NK-92 treated with Interleukin-12 subunit alpha and Interleukin-12 subunit beta, amount 100 ng/mL, for 24 hours (cell line): ENCODE measurements around the gene CTPS2.

Experiments
- DNase-seq: peaks from one replicate; lab custom pipeline; 2025; lab: John Stamatoyannopoulos, UW

Gene CTPS2

DNA sequence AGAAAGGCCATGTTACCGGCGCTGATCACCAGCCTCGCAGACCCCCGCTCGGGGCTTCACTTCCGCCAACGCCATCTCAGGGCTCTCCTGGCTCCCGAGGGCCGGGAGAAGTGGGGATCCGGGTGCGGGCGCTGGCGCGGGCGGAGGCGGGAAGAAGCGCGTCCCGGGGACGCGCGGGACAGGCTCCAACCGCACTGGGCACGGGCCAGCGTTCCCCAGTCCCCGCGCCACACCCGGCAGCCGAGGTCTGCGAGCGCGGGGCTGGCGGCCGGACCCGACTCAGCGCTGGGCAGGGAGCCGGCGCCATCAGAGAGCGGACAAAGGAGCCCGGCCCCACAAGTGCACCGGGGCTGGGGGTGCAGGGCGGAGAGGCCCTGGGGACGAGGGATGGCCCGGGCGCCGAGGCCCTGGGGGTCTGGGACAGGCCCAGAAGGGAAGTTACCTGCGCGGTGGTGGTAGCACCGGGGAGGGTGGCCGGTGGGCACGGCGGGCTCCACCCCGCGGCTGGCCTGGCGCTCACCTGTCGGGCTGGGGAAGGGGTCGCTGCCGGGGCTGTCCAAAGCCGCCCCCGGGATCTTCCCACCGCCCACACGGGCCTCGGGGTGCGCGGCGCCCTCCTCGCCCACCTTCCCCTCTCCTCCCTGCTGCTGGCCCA, 449 bp downstream of the CTPS2 start:
- no peak for DNase-seq

DNA sequence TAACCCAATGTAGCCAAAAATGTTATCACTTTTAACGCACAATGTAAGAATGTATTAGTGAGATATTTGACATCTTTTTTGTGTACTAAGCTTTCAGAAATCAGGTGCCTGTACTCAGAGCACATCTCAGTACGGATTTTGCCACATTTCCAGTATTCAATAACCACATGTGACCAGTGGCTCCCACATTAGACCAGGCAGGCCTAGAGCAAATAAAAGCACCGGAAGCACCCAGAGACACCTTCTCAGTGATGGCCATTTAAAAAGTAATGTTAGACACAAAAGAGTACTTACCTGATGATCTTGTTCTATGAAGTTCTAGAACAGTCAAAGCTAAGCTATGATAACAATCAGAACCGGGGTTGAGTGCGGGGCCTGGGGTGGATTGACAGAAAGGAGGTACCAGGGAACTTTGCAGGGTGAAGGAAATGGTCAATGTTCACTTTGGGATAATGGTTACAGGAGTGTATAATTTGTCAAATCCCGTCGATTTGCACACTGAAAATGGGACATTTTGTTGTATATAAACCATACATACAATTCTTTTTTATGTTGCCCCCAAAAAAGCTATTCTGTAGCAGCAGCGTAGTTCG, 1.2 kb downstream of the CTPS2 start:
- DNase-seq = no peak

DNA sequence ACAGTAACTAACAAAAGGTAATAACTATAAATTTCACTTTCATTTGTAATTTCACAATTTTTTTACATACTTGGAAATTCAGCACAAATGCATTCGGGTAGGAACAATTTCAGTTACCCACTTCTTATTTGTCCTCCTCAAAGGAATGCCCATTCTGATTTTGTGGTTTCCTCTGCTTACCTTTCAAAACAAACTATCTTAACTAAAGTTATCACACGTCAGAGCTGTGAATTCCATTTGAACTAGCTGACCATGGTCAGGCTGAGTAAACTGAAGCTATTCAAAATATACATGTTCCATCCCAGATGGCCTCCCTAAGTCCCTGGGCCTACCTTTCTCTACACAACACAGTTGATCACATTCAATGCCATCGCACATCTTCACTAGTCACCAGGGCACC, 4.5 kb downstream of the CTPS2 start:
- no peak for DNase-seq

DNA sequence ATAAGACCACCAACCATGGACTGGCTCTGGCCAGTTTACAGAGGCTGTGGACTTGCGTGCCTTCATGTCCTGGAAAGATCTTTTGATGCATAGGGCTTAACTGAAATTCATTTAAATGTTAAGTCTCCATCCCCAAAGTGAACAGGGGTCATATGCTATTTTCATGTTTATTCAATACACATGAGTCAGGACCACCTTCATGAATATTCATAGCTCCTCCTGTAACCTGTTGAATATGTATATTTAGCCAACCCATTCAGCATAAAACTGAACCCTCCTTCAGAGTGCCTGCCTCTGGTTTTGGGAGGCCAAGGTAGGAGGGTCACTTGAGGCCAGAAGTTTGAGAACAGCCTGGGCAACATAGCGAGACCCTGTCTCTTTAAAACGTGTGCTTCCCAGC, 7.1 kb downstream of the CTPS2 start:
- no peak for DNase-seq

DNA sequence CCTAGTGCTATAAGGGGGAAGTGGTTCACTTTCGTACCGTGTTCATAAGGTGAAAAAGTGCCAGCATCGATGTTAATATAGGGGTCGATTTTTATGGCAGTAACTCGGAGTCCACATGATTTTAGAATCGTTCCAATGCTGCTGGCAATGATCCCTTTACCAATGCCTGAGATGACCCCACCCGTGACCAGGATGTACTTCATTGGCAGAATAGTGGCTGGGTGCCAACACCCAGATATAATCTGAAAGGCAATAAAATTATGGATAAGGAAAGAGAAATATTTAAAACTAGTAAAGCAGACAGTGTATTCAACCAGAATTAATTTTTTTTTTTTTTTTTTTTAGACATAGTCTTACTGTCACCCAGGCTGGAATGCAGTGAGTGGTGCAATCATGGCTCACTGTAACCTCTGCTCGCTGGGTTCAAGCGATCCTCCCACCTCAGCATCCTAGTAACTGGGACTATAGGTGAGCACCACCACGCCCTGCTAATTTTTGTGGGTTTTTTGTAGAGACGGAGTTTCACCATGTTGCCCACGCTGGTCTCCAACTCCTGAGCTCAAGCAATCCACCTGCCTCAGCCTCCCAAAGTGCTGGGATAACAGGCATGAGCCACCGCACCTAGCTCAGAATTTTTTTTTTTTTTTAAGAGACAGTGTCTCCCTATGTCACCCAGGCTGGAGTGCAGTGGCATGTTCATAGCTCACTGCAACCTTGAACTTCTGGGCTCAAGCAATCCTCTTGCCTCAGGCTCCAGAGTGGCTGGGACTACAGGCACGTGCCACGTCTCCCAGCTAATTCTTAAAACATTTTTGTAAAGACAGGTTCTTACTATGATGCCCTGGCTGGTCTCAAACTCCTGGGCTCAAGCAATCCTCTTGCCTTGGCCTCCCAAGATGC, 9.5 kb downstream of the CTPS2 start:
- DNase-seq = no peak

DNA sequence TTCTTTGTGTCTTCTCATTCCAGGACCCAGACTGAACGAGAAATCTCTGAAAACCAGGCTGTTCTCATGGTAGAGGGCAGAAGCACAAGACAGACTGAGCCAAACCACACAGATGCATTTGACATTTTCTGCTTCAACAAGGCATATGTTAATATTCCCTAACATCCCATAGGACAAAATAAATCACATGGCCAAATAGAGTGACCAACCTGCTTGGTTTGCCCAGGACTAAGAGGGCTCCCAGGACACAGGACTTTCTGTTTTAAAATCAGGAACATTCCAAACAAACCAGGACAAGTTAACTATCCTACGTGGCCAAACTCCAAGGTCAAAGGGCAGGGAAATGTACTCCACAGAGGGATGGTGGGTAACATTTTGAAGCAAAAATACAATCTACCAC, 11.7 kb downstream of the CTPS2 start:
- DNase-seq = no peak

DNA sequence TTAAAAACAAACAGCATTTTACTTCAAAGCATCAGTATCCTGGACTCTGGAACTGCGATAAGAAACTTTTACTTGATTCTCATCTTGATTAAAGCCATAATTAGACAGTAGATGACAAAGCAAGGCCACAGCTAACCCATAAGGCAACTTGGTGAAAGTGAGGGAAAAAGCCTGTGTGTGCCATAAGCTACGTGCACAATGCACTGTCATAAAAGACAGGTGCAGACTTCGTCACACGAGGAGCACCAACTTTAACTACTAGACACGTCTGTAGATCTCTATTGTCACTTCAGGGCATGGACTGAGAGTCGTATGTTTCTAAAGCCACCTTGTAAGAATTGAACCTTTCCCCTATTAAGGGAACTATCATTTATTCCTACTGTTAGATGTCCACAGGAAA, 13.1 kb downstream of the CTPS2 start:
- no peak for DNase-seq

DNA sequence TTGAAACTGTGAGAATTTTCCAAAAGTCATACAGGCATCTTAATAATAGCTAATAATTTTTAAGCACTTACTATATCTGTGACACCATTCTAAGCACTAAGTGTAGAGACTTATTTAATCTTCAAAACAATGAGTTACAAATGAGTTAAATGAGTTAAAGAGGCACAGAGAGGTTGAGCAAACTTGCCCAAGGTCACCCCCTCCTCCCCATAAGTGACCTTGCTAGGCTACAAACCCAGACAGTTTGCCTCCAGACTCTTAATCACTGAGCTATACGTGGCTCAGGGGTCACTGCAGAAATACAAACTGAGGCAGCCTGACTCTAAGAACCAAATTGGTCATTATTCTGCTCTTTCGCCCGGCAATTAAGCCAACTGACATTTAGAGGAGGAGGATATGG, 15.5 kb downstream of the CTPS2 start:
- DNase-seq = no peak

DNA sequence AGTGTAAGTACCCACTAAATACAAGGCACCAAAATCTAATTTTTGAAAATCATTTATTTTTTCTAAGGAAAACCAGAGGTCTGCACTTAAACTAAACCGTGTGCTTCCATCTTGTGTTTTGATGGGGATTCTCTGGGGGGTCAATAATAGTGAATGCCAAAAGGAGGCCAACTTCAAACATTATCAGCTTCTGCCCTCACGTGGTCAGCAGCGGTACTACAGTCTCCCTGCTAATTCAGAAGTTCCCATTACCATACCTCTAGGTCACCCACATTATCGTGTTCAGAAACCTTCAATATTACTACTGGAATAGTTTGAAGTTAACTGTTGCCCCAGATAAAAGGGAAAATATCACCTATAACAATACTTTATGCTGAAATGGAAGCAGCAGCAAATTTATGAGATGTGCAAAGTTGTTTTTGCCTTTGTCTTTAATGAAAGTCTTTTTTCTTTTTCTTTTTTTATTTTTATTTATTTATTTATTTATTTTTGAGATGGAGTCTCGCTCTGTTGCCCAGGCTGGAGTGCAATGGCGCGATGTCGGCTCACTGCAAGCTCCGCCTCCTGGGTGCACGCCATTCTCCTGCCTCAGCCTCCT, 17.3 kb downstream of the CTPS2 start:
- no peak for DNase-seq

DNA sequence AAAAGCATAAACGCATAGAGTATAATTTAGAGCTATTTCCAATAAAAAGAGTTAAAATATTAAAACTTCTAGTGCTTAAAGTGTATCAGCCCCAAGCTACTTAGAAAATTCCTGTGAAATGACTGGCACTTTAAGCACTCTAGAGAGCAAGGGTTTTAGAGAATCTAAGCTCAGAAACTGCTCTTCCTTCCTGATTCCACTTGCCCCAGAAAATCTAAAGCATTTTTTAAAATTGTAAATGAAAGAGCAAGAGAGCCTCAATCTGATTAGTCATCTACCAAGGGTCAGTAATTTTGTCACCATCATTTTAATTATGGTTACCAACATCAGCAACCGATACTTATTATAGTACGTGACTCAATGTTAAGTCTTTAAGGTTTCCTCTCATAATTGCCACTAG, 25.0 kb downstream of the CTPS2 start:
- DNase-seq = no peak

DNA sequence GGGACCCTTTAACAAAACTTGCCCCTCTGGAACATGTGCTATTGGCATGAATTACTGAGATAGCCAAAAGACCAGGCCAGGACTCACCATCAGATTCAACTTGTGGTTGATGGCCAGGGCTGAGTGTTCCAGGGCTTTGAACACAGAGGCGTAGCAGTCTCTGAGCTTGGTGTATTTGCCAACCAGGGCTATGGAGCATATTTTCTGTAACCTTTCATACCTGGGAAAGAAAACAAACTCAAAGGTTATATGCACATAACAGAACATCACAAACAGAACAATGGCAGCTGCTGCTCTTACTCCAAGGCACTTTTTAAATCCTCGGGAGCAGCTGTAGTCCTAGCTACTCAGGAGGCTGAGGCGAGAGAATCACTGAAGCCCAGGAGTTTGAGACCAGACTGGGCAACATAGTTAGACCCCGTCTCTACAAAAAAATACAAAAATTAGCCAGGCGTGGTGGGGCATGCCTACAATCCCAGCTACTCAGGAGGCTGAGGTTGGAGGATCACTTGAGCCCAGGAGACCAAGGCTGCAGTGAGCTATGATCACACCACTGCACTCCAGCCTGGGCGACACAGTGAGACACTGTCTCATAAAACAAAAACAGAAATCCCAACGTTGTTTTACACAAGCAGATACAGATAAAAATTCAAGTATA, 29.3 kb downstream of the CTPS2 start:
- DNase-seq = no peak

DNA sequence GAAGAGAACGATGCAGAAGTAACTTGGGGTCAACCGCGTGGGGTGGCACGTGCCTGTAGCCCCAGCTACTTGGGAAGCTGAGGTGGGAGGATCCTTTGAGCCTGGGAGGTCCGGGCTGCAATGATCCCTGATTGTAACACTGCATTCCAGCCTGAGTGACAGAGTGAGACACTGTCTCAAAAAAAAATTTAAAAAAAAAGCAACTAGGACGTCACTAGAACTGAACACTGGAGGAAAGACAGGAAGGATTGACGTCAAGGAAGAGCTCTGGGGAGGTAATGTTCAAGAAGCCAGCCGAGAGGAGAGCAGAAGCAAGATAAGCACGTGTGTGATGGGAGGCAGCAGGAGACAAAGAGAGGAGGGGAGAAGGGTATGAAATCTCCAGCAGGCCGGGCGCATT, 33.8 kb downstream of the CTPS2 start:
- no peak for DNase-seq

DNA sequence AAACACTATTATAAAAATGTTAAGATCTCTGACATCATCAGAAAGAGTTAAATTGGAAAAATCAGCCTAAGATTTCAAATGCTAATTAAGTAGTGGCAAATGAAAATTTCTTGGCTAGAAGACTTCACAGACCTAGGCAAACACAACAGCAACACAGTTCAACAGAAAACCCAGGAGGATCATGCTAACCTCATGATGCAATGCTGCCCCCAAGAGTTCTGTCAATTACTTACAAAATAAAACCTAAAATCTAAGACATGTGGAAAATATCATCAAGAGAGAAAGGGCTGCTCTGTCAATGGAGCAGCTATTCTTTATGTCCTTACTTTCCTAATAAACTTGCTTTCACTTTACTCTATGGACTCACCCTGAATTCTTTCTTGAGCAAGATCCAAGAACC, 41.5 kb downstream of the CTPS2 start:
- no peak for DNase-seq

DNA sequence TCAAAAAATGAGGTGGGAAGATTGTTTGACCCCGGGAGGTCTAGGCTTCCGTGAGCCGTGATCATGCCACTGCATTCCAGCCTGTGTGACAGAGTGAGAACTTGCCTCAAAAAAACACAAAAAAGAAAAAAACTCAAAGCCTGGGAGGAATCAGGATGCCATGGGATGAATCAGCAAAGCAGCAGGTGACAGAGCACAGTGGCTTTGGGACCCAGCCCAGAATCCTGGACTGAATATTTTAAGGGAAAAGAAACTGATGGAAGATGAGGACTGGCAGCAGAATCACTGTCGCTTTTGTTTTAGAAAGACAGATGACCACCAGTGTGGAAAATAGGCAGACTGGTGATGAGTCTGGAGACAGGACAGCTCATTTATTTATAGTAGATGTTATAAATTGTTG, 45.9 kb downstream of the CTPS2 start:
- no peak for DNase-seq

DNA sequence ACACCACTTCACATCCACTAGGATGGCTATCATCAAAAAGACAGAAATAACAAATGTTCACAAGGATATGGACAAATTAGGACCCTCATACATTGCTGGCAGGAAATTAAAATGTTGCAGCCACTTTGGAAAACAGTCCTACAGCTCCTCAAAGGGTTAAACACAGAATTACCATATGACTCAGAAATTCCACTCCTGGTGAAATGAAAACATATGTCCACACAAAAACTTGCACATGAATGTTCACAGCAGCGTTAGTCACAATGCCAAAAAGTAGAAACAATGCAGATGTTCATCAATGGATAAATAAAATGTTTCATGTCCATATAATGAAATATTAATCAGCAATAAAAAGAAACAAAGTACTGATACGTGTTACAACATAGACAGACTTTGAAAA, 47.4 kb downstream of the CTPS2 start:
- DNase-seq = no peak

DNA sequence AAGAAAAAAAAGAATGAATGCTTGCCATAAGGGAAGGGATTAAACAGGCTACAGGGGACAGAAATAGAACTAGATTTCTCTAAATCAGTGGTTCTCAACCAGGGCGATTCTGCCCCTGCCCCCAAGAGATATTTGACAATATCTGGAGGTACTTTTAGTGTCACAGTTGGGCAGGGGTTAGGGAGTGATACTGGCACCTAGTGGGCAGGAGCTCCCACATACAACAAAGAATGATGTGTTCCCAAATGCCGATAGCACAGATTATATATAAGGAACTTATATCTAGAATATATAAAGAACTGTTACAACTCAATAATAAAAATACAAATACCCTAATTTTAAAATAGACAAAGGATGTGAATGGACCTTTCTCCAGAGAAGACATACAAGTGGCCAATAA, 47.8 kb downstream of the CTPS2 start:
- no peak for DNase-seq

DNA sequence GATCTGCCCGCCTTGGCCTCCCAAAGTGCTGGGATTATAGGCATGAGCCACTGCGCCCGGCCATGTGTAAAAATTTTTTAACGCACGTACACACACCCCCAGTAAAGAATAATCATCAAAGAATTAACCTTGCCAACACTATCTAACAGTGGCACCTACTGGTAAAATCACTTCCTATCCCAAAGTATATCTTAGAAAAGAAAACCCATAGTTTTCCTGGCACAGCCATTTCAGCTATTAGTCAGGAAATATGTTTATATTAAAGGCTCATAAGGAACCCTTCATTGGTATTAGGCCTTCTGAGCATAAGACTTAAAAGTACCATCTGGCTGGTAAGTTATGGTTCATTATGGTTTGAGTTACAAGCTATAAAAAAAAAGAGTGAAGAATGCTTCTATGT, 48.4 kb downstream of the CTPS2 start:
- DNase-seq = no peak

DNA sequence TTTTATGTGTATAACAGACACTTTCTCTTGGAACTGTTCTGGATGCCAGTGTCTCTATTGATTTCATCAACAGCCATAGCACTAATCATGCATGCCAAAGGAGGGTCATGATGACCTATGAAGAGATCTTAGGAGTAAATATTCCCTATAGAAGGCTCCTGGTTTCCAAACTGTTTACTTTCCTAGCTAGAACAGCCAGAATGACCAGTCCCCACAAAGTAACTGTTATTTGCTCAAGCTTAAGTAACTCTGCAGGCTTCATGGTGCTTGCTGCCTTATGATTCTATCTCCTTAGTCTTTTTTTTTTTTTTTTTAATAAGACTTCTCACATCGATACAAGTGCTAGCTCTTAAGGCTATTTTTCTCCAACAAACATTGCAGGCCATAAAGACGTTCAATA, 50.1 kb downstream of the CTPS2 start:
- no peak for DNase-seq

DNA sequence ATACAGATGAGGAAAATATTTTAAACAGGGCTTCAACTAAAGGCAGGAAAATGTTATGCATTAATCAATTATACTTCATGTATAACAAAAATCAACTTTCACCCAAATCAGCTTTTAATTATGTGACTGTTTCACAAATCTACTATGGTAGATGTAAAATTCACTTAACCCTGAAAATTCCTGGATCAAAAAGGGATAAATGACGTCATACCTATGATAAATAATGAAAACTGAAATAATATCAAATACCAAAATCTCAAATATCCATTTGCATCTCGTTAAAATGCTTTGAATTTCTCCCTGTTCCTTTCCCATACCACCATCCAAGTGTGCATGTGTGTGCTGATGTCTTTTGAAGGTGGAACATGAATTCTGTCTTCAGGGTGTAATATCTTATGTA, 51.0 kb downstream of the CTPS2 start:
- no peak for DNase-seq

DNA sequence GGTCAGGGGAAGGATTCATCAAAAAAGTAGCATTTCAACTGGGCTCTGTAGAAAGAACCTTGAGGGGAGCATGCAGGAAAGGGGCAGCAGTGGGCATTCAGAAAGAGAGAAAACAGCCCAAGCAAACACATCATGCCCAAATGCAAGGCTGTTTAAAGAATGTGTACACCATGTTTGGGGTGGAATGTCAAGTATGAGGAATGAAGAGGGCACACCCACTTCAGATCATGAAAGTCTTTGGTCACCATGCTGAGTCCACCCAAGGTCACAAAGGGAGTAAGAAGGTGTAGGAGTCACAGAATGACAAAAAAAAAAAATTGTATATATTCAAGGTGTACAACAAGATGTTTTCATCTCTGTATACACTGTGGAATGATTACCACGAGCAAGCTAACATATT, 53.1 kb downstream of the CTPS2 start:
- no peak for DNase-seq

DNA sequence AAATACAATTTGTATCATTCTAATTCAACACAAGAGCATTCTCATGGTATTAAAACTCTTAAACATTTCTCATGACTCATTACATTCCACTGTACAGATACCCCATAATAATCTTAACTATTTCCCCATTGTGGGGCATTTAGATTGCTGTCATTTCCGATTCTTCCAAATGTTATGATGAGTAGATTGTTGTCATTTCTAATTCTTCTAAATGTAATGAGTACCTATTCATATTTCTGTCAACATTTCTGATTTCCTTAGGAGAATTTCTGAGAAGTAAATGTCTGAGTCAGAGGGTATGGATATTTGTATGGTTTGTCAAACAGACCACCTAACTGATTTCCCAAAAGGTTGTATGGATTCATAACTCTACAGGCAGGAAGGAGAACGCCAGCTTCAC, 54.2 kb downstream of the CTPS2 start:
- no peak for DNase-seq

DNA sequence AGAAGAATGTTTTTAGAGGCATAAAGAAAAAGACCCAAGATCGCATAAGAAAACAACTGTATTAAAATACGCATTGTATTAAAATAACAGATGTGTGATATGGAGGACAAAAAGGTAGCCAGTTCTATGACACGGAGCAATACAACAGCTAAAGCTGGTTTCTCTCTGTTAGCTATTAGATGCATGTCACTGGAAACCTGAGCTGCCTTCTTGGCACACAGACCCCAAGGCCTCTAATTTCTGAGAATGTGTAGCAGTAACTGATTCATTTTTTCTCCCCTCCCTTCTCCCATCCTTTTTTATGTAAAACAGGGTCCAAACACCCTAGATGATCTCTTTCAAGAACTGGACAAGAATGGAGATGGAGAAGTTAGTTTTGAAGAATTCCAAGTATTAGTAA, 58.4 kb downstream of the CTPS2 start:
- DNase-seq = no peak
